ENCODE data around the gene CABP7.

GRCh38 chr22:29744902-29745301 lies 25.1 kb downstream of the CABP7 start:
- TF ChIP-seq CTCF (optimal IDR thresholded peaks at IDR 0.05 in 1 of 3, IDR thresholded peaks at IDR 0.05 in 1 of 3, conservative IDR thresholded peaks at IDR 0.05 in 1 of 3; ENCODE audit: extremely low read depth in 1 of 3, insufficient read depth in 2 of 3, low read length in 3 of 3) (no peak), EZH2 (IDR thresholded peaks at IDR 0.05; ENCODE audit: low read length) (no peak)
